ENCODE results near the gene ADAM22.

ADAM22 gene

DNA sequence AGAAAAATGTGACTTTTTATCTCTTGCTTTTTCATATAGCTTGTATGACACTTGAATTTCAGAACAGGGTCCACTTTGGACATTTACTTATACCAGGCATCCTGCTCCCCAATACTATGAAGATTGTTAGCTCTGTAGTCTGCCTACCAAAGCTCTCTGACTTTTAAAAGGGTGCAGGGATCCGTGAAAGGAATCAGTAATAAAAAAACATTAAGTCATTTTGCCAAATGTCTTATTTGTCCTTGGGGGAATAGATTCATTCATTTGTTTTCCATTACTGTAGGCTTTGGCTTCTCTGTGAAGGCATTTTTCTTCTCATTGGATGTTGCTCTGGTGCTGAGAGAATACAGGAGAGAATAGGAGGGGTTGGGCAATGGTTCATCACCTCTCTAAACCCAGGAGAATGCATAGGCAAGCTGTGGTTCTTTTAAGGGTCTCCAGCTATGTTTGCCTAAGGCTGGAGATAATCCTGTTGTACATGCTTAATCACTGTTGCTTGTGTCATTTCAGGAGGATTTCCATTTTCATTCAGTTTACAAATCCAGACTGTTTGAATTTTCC is 182.3 kb downstream of the ADAM22 start:
- H3K4me3 ChIP-seq (replicated peaks; ENCODE audit: low read depth, low read length) = no peak overlapping the region
- TF ChIP-seq, protein P1, sequence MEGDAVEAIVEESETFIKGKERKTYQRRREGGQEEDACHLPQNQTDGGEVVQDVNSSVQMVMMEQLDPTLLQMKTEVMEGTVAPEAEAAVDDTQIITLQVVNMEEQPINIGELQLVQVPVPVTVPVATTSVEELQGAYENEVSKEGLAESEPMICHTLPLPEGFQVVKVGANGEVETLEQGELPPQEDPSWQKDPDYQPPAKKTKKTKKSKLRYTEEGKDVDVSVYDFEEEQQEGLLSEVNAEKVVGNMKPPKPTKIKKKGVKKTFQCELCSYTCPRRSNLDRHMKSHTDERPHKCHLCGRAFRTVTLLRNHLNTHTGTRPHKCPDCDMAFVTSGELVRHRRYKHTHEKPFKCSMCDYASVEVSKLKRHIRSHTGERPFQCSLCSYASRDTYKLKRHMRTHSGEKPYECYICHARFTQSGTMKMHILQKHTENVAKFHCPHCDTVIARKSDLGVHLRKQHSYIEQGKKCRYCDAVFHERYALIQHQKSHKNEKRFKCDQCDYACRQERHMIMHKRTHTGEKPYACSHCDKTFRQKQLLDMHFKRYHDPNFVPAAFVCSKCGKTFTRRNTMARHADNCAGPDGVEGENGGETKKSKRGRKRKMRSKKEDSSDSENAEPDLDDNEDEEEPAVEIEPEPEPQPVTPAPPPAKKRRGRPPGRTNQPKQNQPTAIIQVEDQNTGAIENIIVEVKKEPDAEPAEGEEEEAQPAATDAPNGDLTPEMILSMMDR (IDR thresholded peaks at IDR 0.05; ENCODE audit: low read length, missing control alignments) = no peak
- no peak for DNase-seq (ENCODE audit: low read depth)

DNA sequence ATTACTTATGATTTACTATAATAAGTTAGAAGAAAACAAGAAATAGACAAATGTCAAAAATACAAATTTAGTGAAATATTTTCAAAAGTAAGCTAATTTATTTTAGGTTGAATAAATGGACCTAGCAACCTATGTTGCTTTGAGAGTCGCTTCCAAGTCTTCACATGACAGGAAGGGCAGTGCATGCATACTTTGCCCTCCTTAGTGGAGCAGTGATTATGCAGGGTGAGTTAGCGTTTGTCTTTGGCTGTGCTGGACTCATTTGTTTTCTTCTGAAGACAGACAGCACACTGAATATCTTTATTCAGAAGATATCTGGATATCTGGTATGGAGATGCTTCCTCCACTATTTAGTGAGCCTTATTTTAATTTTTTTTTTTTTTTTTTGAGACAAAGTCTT is 183.3 kb downstream of the ADAM22 start:
- TF ChIP-seq, protein P1 (IDR thresholded peaks at IDR 0.05; ENCODE audit: low read length, missing control alignments) = no peak
- no peak for DNase-seq (ENCODE audit: low read depth)
- no peak overlapping the region for H3K4me3 ChIP-seq (replicated peaks; ENCODE audit: low read depth, low read length)

DNA sequence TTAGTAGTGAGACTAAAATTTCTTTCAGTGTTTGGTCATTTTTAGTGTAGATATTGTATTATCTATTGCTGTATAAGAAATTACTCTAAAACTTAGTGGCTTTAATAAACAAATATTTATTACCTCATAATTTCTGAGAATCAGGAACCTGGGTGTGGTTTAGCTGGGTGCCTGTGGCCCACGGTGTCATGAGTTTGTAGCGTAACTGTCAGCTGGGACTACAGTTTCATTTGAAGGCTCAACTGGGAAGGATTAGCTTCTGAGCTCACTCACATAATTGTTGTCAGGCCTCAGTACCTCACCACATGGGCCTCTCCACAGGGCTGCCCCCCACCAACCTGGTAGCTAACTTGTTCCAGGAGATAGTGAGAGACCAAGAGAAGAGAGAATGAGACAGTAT is 187.3 kb downstream of the ADAM22 start:
- TF ChIP-seq, protein P1 (IDR thresholded peaks at IDR 0.05; ENCODE audit: low read length, missing control alignments) = no peak
- H3K4me3 ChIP-seq (replicated peaks; ENCODE audit: low read depth, low read length) = no peak overlapping the region
- no peak for DNase-seq (ENCODE audit: low read depth)

DNA sequence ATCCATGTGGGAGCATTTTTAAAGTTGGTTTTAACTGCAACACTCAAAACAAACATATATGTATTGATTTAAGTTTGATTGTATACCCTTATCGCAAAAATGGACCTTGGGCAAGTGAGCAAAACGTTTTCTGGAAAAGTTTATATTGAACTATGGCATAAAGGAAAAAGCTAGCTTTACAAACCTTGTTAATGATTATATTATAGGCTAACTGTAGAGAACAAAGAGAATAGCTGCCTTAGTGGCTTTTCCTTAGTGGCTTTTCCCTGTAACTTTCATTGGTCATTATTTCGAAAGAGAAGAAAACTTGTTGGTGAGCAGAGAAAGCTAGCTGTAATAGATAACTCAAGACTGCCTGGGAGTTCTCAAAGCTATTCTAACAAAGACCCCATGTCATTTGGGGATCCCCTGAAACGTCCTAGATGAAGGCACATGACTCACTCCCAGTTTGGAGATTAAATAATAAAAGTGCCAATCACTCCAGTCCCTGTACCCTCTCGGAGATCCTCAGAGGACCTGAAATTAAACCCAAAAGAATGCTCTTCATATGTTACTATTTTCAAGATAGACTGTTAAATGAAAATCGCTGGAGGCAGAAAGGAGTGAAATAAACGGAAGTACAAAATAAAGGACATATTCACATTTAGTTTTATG is 193.7 kb downstream of the ADAM22 start:
- TF ChIP-seq, protein P1 (IDR thresholded peaks at IDR 0.05; ENCODE audit: low read length, missing control alignments) = no peak
- DNase-seq (ENCODE audit: low read depth) = no peak
- no peak overlapping the region for H3K4me3 ChIP-seq (replicated peaks; ENCODE audit: low read depth, low read length)

DNA sequence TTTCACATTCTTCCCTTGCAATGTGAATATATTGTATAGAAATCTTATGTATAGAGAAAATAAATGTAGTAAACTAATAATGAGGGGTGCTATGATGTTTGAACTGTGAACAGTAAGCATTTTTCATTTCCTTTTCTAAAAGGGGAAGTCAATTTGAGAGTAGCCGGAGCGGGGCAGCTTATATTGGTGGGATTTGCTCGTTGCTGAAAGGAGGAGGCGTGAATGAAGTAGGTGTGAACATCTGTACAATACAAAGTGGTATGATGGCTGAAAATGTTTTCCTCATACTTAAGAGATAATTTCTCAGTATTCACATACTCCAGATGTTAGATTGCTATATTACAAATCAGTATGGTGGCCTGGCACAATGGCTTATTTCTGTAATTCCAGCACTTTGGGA is 198.7 kb downstream of the ADAM22 start:
- TF ChIP-seq, protein P1 (IDR thresholded peaks at IDR 0.05; ENCODE audit: low read length, missing control alignments) = no peak
- no peak overlapping the region for H3K4me3 ChIP-seq (replicated peaks; ENCODE audit: low read depth, low read length)
- no peak for DNase-seq (ENCODE audit: low read depth)

DNA sequence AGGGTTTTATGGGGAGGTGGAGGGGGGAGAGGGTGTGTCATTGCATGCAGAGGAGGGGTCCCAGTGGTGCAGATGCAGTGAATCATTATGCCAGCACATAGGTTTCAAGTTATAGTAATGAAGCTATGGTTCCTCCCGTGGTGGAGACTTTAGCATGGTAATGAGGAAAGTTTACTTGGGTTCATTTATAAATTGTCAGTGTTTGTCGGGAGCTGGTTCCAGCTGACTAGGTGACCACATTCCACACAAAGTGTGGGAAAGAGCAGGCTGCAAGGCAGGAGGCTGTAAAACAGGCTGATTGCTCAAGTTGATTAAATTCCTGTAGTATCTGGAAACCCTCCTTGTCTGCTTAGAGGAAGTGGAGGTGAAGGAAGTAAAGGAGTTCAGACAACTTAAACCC is 206.9 kb downstream of the ADAM22 start:
- no peak for DNase-seq (ENCODE audit: low read depth)
- TF ChIP-seq, protein P1 (IDR thresholded peaks at IDR 0.05; ENCODE audit: low read length, missing control alignments) = no peak
- no peak overlapping the region for H3K4me3 ChIP-seq (replicated peaks; ENCODE audit: low read depth, low read length)

DNA sequence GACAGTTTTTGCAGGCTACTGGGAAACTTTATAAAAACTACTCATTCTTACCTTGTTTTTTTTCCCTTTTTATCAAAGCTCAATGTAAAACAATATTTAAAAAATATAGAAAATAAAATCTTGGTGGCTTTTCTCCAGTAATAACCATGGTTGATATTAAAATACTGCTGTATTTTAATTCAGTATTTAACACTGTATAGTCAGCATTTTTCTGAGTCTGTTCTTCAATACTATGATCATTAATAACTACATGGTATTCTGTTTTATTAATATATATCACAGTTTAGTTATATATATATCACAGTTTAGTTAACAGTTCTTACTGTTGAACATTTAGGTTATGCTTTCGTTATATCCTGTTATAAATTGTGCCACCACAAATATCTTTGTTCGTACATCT is 207.4 kb downstream of the ADAM22 start:
- H3K4me3 ChIP-seq (replicated peaks; ENCODE audit: low read depth, low read length) = no peak overlapping the region
- TF ChIP-seq, protein P1 (IDR thresholded peaks at IDR 0.05; ENCODE audit: low read length, missing control alignments) = no peak
- DNase-seq (ENCODE audit: low read depth) = no peak
